SJSA1 (cell line): ENCODE results near the gene BCAS4. TPM values are rescaled to one million over a fixed set of nuclear protein-coding genes. Genes with fewer than 3 reads are reported as not detected.
"Not testable (repeated sequence)": the region's sequence is repeated elsewhere in the genome, so short reads cannot be mapped to it uniquely, and the experiment has no call there.

ENCODE experiments used
- DNase-seq, 2 experiments: peaks; one replicate each; pipeline ENCODE4 v3.0.0-alpha.2; 2015 to 2020; ENCODE audit warnings: low spot score in 2 of 2, low read depth in 1 of 2
- H3K27ac ChIP-seq: fragments of 250-450 bp; sonication (Bioruptor Pico); 2 replicates; pipeline ENCODE4 v1.5.1; 2020; ENCODE audit warnings: mild to moderate bottlenecking, moderate library complexity
- H3K27me3 ChIP-seq: fragments of 250-450 bp; sonication (Bioruptor Pico); replicated peaks from 2 replicates; pipeline ENCODE4 v1.5.1; 2020; ENCODE audit warnings: mild to moderate bottlenecking, moderate library complexity
- H3K36me3 ChIP-seq: fragments of 250-450 bp; sonication (Bioruptor Pico); 2 replicates; pipeline ENCODE4 v1.5.1; 2020; ENCODE audit warnings: mild to moderate bottlenecking
- H3K4me1 ChIP-seq: fragments of 250-450 bp; sonication (Bioruptor Pico); replicated peaks from 2 replicates; pipeline ENCODE4 v1.6.1; 2021; ENCODE audit warnings: mild to moderate bottlenecking
- H3K4me3 ChIP-seq: fragments of 250-450 bp; sonication (Bioruptor Pico); 2 replicates; pipeline ENCODE4 v1.5.1; 2020; ENCODE audit warnings: mild to moderate bottlenecking
- H3K9me3 ChIP-seq: fragments of 250-450 bp; sonication (Bioruptor Pico); replicated peaks from 2 replicates; pipeline ENCODE4 v1.5.1; 2020; ENCODE audit warnings: mild to moderate bottlenecking
- total RNA-seq: library from RNA; depleted of rRNA; stranded (reverse); fragments of >200 nt; shearing (Covaris generic); gene quantifications from 2 replicates; pipeline ENCODE4 v1.2.3, GENCODE V29; 2014

The BCAS4 gene
- total RNA-seq, 1 experiment from 2014 or later, result 4.6 TPM

DNA sequence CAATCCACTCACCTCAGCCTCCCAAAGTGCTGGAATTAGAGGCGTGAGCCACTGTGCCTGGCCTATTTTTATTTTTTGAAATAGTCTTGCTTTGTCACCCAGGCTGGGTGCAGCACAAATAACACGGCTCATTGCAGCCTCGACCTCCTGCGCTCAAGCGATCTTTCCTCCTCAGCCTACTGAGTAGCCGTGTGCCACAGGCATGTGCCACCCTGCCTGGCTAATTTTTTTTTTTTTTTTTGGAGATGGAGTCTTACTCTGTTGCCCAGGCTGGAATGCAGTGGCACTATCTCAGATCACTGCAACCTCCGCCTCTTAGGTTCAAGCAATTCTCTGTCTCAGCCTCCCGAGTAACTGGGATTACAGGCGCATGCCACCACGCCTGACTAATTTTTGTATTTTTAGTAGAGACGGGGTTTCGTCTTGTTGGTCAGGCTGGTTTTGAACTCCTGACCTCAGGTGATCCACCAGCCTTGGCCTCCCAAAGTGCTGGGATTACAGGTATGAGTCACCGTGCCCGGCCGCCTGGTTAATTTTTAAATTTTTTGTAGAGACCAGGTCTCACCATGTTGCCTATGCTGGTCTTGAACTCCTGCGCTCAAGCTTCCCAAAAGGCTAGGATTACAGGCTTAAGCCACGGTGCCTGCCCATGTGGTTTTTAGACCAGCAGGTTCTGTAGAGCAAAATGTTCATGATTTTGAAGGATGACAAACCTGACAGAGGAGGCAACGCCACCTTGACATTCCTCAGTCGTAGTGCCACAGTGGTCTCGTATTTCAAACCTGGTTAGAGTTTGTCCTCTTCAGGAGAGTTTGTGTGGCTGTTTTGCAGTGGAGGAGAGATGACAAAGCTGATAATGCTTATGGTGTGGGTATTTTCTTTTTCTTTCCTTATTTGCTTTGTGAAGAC, 31.1 kb upstream of the BCAS4 start:
- peaks cover 22% of the 10 kb centered on the region for H3K4me1 ChIP-seq
- H3K36me3 ChIP-seq, H3K9me3 ChIP-seq, H3K4me3 ChIP-seq, H3K27me3 ChIP-seq, H3K27ac ChIP-seq: not testable (repeated sequence)
- peak in 1 of 2 experiments; percentile 27 for DNase-seq

DNA sequence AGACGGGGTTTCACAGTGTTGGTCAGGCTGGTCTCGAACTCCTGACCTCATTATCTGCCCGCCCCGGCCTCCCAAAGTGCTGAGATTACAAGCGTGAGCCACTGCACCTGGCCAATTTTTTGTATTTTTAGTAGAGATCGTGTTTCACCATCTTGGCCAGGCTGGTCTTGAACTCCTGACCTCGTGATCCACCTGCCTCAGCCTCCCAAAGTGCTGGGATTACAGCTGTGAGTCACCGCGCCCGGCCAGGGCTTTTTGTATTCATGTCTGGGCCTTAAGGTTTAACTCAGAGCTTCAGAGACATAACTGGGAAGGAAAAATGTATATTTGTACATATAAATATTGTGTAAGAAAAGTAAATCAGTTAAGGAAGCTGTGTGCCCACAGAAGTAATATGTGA, 29.6 kb upstream of the BCAS4 start:
- H3K27me3 ChIP-seq, H3K9me3 ChIP-seq, H3K36me3 ChIP-seq, H3K27ac ChIP-seq, H3K4me3 ChIP-seq: not testable (repeated sequence)
- DNase-seq, result peak in 1 of 2 experiments; percentile 17
- peaks cover 19% of the 10 kb centered on the region for H3K4me1 ChIP-seq

DNA sequence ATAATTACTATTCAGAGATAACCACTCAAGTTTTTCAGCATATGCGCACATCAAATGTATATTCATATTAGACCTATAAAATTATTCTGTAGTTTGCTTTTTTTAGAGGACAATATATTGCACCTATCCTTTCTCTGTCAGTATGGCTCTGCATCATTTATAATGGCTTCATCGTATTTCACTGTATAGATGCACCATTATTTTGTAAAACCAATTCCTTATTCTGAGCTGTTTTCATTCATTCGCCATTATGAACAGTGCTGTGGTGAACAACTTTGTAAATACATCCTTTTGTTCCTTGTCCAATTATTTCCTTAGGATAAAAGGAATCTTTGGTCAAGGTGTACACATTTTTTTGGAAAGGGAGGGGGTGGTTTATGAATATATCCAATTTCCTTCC, 29.2 kb upstream of the BCAS4 start:
- no peaks in the 10 kb centered on the region for H3K27me3 ChIP-seq
- no peaks in the 10 kb centered on the region; the same call in 1 of the 2 replicates for H3K9me3 ChIP-seq
- no peak overlapping the region for H3K4me3 ChIP-seq
- no peak overlapping the region for H3K27ac ChIP-seq
- H3K36me3 ChIP-seq, result no peaks in the 10 kb centered on the region
- peaks cover 19% of the 10 kb centered on the region for H3K4me1 ChIP-seq
- DNase-seq, result no peak

DNA sequence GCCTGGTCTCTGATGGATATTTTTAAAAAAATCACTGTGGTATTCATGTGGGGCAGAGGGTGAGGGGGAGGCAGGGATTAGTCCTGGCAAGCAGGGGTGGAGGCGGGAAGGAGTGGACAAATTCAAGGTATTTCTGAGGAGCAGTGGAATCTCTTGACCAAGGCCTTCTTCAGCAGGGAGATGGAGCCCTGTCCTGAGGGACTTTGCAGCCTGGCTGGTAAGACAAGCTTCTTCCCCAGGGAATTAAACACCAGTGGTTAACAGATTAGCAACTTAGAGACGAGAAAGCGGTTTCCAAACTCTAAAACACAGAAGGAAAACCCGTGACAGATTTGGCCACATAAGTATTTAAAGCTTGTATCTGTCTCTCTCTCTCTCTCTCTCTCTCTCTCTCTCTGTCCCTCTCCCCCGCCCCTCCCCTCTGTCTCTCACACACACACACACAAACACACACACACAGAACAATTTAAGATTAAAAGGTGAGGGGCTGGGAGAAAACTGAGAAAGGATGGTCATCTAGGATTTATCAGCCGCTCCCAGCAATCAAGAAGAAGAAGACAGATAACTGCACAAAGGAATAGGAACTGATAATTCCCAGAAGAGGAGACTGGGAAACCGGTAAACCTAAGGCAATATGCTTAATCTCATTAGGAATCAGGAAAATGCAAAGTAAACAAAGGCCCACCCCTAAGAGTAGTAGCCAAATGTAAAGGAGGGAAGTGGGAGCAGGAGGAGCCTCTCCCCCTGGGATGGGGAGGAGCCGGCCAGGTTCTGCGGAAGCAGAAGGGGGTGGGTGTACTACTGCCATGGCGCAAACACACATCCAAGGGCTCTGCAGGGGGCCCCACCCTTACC, 27.7 kb upstream of the BCAS4 start:
- not testable (repeated sequence) for H3K27ac ChIP-seq, H3K4me3 ChIP-seq, H3K9me3 ChIP-seq, H3K36me3 ChIP-seq, H3K27me3 ChIP-seq, DNase-seq
- peaks cover 15% of the 10 kb centered on the region for H3K4me1 ChIP-seq

DNA sequence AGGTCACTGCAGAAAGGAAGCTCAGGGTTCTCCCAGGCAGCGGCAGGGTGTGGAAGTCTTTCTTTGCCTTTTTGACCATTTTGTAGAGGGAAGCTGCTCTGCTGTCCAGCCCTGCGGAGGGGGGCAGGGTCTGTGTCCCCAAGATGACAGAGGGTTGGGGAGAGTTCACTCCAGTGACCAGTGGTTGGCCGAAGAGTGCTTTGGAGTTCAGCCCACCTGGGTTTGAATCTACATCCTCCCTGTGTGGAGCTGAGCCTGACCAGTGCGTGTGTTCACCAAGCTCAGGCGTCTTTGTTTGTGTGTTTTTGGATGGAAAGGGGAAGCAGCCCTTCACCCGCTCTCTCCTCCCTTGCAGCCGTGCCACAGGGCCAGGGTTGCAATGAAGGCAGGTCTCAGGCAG, 25.9 kb upstream of the BCAS4 start:
- H3K36me3 ChIP-seq, H3K4me3 ChIP-seq, H3K27ac ChIP-seq, DNase-seq, H3K27me3 ChIP-seq, H3K9me3 ChIP-seq, H3K4me1 ChIP-seq: not testable (repeated sequence)

DNA sequence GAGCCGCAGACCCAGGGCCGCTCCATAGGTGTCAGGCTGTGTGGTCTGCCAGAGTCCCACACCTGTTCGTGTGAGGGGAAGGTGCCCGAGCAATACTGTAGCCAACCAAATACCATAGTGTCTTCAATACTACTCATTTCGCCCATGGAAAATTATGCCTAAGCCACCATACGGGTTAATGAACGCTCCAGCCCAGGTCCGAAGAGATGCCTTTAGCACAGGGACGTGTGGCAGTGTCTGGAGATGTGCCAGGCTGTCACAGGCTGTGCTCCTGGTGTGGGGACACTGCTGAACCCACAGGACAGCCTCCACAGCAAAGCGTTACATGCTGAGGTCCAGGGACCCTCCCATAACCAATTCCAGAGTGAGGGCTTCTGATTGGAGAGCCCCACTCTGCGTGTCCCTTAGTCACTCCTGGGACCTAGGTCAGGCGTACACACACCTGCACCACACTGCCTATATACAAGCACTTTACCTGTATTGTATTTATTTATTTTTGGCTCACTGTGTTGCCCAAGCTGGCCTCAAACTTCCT, 25.2 kb upstream of the BCAS4 start:
- H3K36me3 ChIP-seq, H3K9me3 ChIP-seq, H3K4me1 ChIP-seq, H3K27me3 ChIP-seq, DNase-seq, H3K27ac ChIP-seq, H3K4me3 ChIP-seq: not testable (repeated sequence)

DNA sequence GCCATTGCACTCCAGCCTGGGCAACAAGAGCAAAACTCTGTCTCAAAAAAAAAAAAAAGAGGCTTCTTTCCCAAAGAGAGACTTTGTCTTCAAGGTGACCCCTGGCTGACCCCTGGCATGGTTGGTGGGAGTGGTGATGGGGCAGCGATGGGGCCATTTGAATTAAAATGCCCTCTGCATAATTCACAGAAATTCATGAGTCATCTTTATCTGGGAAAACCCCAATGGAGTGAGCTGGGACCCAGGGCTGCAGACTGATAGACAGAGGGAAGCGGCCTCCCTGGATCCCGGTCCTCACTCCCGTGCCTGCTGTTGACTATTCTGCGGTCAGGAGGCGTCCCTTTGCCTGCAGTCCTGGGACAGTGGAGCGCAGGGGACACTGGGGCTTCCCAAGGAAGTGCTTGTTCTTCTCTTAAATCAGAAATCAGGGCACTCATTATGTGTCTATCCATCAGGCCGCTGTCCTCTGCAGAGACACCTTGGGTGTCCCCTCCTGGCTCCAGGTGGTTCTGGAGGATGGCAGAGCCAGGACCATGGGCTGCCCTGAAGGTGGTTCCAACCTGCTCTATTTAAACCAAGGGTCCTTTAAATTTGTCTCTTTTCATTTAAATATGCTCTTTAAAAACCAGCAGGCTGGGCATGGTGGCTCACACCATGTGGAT, 23.3 kb upstream of the BCAS4 start:
- H3K27ac ChIP-seq, result 0 out of 2 replicates have a peak overlapping the region, but pooled peaks have one; percentile 22
- H3K4me3 ChIP-seq, H3K9me3 ChIP-seq, H3K36me3 ChIP-seq, H3K4me1 ChIP-seq, H3K27me3 ChIP-seq: not testable (repeated sequence)
- peak; percentile 67 to 82 for DNase-seq

DNA sequence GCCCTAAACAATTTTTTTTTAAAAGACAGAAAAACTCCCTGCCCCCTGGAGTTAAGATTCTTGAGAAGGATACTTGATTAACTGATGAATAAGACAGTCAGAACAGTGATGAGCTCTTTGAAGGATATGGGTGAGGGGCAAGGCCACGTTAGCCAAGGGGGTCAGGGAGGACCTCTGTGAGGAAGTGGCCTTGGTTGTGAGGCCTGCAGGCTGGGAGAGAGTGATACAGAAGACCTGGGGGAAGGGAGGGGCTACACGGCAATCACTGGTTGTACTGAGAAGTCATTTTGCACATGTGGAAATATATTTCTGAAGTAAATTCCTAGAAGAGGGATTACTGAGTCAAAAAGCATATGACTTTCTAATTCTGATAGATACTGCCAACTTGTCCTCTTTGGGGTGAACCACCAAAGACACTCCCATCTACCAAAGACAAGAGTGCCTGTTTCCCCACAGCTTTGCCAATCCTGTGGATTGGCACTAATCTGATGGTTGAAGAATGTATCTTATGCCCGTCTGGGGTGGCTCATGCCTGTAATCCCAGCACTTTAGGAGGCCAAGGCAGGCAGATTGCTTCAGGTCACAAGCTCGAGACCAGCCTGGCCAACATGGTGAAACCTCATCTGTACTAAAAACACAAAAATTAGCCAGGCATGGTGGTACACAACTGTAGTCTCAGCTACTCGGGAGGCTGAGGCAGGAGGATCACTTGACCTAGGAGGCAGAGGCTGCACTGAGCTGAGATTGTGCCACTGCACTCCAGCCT, 22.3 kb upstream of the BCAS4 start:
- no peak overlapping the region for H3K27ac ChIP-seq
- H3K4me3 ChIP-seq, result no peak overlapping the region
- no peak for DNase-seq
- peaks cover 7% of the 10 kb centered on the region for H3K4me1 ChIP-seq
- no peaks in the 10 kb centered on the region for H3K27me3 ChIP-seq
- H3K9me3 ChIP-seq, result no peaks in the 10 kb centered on the region
- H3K36me3 ChIP-seq, result no peaks in the 10 kb centered on the region

DNA sequence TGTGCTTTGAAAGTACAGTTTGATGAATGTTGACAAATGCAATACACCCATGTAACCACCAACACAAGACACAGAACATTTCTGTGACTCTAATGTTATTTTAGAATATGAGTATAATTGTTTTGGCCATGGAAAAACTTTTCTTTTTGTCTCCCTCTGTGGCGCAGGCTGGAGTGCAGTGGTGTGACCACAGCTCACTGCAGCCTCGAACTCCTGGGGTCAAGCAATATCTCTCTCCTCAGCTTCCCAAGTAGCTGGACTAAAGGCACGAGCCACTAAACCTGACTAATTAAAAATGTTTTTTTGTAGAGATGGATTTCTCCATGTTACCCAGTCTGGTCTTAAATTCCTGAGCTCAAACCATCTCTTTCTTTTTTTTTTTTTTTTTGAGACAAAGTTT, 20.3 kb upstream of the BCAS4 start:
- Histone ChIP-seq H3K9me3 (no peaks in the 10 kb centered on the region), H3K36me3 (no peaks in the 10 kb centered on the region), H3K4me1 (peaks cover 7% of the 10 kb centered on the region), H3K27ac (no peak overlapping the region), H3K4me3 (no peak overlapping the region), H3K27me3 (no peaks in the 10 kb centered on the region)
- DNase-seq, result no peak

DNA sequence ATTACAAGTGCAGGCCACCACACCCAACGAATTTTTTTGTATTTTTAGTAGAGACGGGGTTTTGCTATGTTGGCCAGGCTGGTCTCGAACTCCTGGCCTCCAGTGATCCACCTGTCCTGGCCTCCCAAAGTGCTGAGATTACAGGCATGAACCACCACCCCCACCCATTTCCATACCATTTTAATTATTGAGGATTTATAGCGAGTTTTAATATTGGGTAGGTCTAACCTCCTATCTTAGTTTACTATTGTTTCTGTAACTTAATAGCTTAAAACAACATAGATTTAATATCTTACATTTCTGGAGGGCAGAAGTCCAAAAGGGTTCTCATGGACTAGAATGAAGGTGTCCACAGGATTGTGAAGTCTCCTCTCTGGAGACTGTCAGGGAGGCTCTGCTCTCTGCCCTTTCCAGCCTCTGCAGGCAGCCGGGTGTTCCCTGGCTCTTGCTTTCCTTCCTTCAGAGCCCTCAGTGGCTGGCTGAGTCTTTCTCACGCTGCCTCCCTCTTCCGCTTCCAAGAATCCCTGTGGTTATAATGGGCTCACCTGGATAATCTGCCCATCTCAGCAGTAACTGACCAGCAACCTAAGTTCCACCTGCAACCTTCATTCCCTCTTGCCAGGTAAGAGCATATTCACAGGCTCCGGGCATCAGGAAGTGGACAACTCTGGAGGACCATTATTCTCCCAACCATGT, 18.6 kb upstream of the BCAS4 start:
- no peak overlapping the region for H3K4me3 ChIP-seq
- H3K4me1 ChIP-seq, result peaks cover 1% of the 10 kb centered on the region
- no peak overlapping the region for H3K27ac ChIP-seq
- DNase-seq, result no peak
- no peaks in the 10 kb centered on the region for H3K36me3 ChIP-seq
- H3K27me3 ChIP-seq, result no peaks in the 10 kb centered on the region
- H3K9me3 ChIP-seq, result no peaks in the 10 kb centered on the region

DNA sequence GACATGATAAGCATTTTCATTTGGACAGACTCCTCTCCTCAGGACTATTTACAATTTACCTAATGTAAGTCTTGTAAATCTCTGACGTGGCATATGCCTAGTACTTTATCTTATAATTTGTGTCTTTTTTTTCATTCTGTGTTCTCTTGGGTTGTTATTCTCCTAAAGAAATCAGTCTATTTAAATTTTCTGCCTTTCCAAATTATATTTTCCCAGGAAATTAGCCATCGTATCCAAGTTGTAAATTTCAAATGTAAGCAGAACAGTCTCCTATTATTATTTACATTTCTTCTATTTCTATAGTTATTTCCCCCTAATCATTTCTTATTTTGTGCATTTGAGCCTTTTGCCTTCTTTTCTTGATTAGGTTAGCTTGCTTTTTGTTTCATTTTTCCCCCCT, 17.5 kb upstream of the BCAS4 start:
- H3K4me3 ChIP-seq, result no peak overlapping the region
- H3K4me1 ChIP-seq, result no peaks in the 10 kb centered on the region
- no peak overlapping the region for H3K27ac ChIP-seq
- no peaks in the 10 kb centered on the region for H3K9me3 ChIP-seq
- DNase-seq, result no peak
- H3K36me3 ChIP-seq, result no peaks in the 10 kb centered on the region
- H3K27me3 ChIP-seq, result no peaks in the 10 kb centered on the region

DNA sequence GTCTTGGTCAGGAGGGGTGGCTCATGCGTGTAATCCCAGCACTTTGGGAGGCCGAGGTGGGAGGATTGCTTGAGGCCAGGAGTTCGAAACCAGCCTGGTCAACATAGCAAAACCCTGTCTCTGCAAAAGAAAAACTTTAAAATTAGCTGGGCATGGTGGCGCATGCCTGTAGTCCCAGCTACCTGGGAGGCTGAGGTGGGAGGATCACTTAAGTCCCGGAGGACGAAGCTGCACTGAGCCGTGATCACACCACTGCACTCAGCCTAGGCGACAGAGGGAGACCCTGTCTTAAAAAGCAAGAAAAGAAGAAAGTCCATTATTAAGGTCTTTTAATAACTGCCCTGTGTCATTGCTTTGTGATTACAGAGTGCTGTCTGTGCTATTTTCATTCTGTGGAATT, 15.9 kb upstream of the BCAS4 start:
- DNase-seq, H3K4me1 ChIP-seq, H3K27ac ChIP-seq, H3K9me3 ChIP-seq, H3K36me3 ChIP-seq, H3K4me3 ChIP-seq, H3K27me3 ChIP-seq: not testable (repeated sequence)

DNA sequence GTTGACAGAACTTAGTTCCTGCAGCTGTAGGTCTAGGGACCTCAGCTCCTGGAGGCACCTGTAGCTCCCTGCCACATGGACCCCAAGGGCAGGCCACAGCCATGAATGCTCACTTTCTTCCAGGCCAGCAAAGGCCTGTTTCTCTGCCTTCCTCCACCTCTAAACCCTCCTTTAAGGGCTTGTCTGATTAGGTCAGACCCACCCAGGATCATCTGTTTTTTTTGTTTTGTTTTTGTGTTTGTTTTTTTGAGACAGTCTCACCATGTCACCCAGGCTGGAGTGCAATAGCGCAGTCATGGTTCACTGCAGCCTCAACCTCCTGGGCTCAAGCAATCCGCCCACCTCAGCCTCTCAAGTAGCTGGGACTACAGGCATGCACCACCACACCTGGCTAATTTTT, 11.5 kb upstream of the BCAS4 start:
- Histone ChIP-seq H3K4me1 (no peaks in the 10 kb centered on the region), H3K4me3 (no peak overlapping the region), H3K9me3 (no peaks in the 10 kb centered on the region), H3K36me3 (no peaks in the 10 kb centered on the region), H3K27ac (no peak overlapping the region), H3K27me3 (no peaks in the 10 kb centered on the region)
- DNase-seq, result no peak
